ENCODE results near the gene BZW1.

DNA sequence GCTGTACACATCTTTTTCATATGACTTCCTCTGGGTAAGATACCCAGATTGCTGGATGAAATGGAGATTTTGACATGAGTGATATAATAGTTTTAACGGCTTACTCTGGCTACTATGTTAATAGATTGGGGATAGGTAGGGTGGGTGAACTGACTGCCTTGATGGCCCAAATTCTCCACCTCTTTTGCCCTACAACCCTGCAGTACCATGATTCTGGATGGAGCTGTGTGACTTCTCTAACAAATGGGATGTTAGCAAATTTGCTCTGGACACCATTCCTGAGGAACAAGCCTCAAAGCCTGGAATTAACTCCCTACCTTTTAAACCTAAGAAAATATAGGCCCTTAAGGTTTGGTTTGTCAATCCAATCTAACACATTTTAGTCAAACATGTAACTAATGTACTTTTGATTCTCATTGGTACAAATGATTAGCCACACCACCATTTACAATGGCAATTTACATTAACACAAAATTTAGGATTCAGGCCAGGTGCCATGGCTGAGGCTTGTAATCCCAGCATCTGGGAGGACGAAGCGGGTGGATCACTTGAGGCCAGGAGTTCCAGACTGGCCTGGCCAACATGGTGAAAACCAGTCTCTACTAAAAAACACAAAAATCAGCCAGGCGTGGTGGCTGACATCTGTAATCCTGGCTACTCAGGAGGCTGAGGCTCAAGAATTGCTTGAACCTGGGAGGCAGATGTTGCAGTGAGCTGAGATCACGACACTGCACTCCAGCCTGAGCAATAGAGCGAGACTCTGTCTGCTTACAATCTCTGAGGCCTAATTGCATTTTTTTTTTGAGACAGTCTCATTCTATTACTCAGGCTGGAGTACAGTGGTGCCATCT is 39.9 kb downstream of the BZW1 start:
- TF ChIP-seq POLR2A (IDR thresholded peaks at IDR 0.05) (no peak), POLR2AphosphoS5 (IDR thresholded peaks at IDR 0.05) (no peak)
- TF ChIP-seq, protein P1, sequence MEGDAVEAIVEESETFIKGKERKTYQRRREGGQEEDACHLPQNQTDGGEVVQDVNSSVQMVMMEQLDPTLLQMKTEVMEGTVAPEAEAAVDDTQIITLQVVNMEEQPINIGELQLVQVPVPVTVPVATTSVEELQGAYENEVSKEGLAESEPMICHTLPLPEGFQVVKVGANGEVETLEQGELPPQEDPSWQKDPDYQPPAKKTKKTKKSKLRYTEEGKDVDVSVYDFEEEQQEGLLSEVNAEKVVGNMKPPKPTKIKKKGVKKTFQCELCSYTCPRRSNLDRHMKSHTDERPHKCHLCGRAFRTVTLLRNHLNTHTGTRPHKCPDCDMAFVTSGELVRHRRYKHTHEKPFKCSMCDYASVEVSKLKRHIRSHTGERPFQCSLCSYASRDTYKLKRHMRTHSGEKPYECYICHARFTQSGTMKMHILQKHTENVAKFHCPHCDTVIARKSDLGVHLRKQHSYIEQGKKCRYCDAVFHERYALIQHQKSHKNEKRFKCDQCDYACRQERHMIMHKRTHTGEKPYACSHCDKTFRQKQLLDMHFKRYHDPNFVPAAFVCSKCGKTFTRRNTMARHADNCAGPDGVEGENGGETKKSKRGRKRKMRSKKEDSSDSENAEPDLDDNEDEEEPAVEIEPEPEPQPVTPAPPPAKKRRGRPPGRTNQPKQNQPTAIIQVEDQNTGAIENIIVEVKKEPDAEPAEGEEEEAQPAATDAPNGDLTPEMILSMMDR (IDR thresholded peaks at IDR 0.05), result no peak

Data from prostate gland (tissue), 2 donors.